Measurements from ENCODE around the gene FAM241A. TPM values are rescaled to one million over a fixed set of nuclear protein-coding genes. Genes with fewer than 3 reads are reported as not detected.
"Not testable (repeated sequence)": the region's sequence is repeated elsewhere in the genome, so short reads cannot be mapped to it uniquely, and the experiment has no call there.

Gene FAM241A
- total and polyA plus RNA-seq, 2 donors: 3.9 to 4.7 TPM

GRCh38 chr4:112196461-112196860 lies 51.2 kb downstream of the FAM241A start:
- no peak overlapping the region for H3K4me3 ChIP-seq (ENCODE audit: low read depth, low read length)
- peaks cover 1% of the 10 kb centered on the region for H3K36me3 ChIP-seq (ENCODE audit: insufficient read depth)
- no peaks in the 10 kb centered on the region for H3K4me1 ChIP-seq (ENCODE audit: insufficient read depth)
- 35% methylated on average over 1 of the region's 1 CpG for WGBS
- H3K27ac ChIP-seq (ENCODE audit: low read depth): no peak overlapping the region
- DNase-seq (ENCODE audit: extremely low spot score): no peak

GRCh38 chr4:112199041-112199440 lies 53.8 kb downstream of the FAM241A start:
- Histone ChIP-seq H3K4me3 (ENCODE audit: low read depth, low read length) (no peak overlapping the region), H3K27ac (ENCODE audit: low read depth) (no peak overlapping the region), H3K36me3 (ENCODE audit: insufficient read depth) (peaks cover 1% of the 10 kb centered on the region), H3K4me1 (ENCODE audit: insufficient read depth) (no peaks in the 10 kb centered on the region)
- WGBS: 78% methylated on average over 1 of the region's 1 CpG
- DNase-seq (ENCODE audit: extremely low spot score): no peak

GRCh38 chr4:112201915-112202505 lies 56.8 kb downstream of the FAM241A start:
- no peak for DNase-seq (ENCODE audit: extremely low spot score)
- H3K27ac ChIP-seq (ENCODE audit: low read depth): no peak overlapping the region
- 57% methylated on average over 4 of the region's 4 CpGs for WGBS

GRCh38 chr4:112203593-112203992 lies 58.3 kb downstream of the FAM241A start:
- Histone ChIP-seq H3K36me3 (ENCODE audit: insufficient read depth) (no peaks in the 10 kb centered on the region), H3K4me3 (ENCODE audit: low read depth, low read length) (no peak overlapping the region), H3K27ac (ENCODE audit: low read depth) (no peak overlapping the region), H3K4me1 (ENCODE audit: insufficient read depth) (no peaks in the 10 kb centered on the region)
- no peak for DNase-seq (ENCODE audit: extremely low spot score)
- WGBS: 89% methylated on average over 1 of the region's 1 CpG

More at GRCh38 chr4:112201915-112202505, 56.8 kb downstream of the FAM241A start:
- Histone ChIP-seq H3K4me3 (ENCODE audit: low read depth, low read length) (no peak overlapping the region), H3K4me1 (ENCODE audit: insufficient read depth) (no peaks in the 10 kb centered on the region), H3K36me3 (ENCODE audit: insufficient read depth) (no peaks in the 10 kb centered on the region)

GRCh38 chr4:112206431-112206830 lies 61.2 kb downstream of the FAM241A start:
- H3K4me1 ChIP-seq (ENCODE audit: insufficient read depth): no peaks in the 10 kb centered on the region
- WGBS: 63% methylated on average over 2 of the region's 2 CpGs
- no peak overlapping the region for H3K27ac ChIP-seq (ENCODE audit: low read depth)
- DNase-seq (ENCODE audit: extremely low spot score): no peak
- H3K4me3 ChIP-seq (ENCODE audit: low read depth, low read length): no peak overlapping the region
- no peaks in the 10 kb centered on the region for H3K36me3 ChIP-seq (ENCODE audit: insufficient read depth)

GRCh38 chr4:112208137-112209095 lies 63.2 kb downstream of the FAM241A start:
- WGBS: 89% methylated on average over 7 of the region's 7 CpGs
- DNase-seq (ENCODE audit: extremely low spot score): not testable (repeated sequence)

GRCh38 chr4:112210777-112211176 lies 65.5 kb downstream of the FAM241A start:
- DNase-seq (ENCODE audit: extremely low spot score): no peak
- H3K27ac ChIP-seq (ENCODE audit: low read depth): no peak overlapping the region
- WGBS: 76% methylated on average over 1 of the region's 1 CpG
- no peaks in the 10 kb centered on the region for H3K4me1 ChIP-seq (ENCODE audit: insufficient read depth)
- no peaks in the 10 kb centered on the region for H3K36me3 ChIP-seq (ENCODE audit: insufficient read depth)
- H3K4me3 ChIP-seq (ENCODE audit: low read depth, low read length): no peak overlapping the region

More at GRCh38 chr4:112208137-112209095, 63.2 kb downstream of the FAM241A start:
- not testable (repeated sequence) for H3K4me3 ChIP-seq (ENCODE audit: low read depth, low read length); H3K36me3 ChIP-seq (ENCODE audit: insufficient read depth); H3K27ac ChIP-seq (ENCODE audit: low read depth); H3K4me1 ChIP-seq (ENCODE audit: insufficient read depth)

- Histone ChIP-seq H3K4me3 (ENCODE audit: low read depth, low read length) (no peak overlapping the region), H3K27ac (ENCODE audit: low read depth) (no peak overlapping the region), H3K36me3 (ENCODE audit: insufficient read depth) (no peaks in the 10 kb centered on the region), H3K4me1 (ENCODE audit: insufficient read depth) (no peaks in the 10 kb centered on the region)
- no peak for DNase-seq (ENCODE audit: extremely low spot score)
- WGBS: 79% methylated on average over 2 of the region's 2 CpGs
These were observed 67.8 kb downstream of the FAM241A start for GRCh38 chr4:112213091-112213490.

GRCh38 chr4:112213856-112214255 lies 68.6 kb downstream of the FAM241A start:
- Histone ChIP-seq H3K4me3 (ENCODE audit: low read depth, low read length) (no peak overlapping the region), H3K4me1 (ENCODE audit: insufficient read depth) (no peaks in the 10 kb centered on the region), H3K36me3 (ENCODE audit: insufficient read depth) (no peaks in the 10 kb centered on the region), H3K27ac (ENCODE audit: low read depth) (no peak overlapping the region)
- no peak for DNase-seq (ENCODE audit: extremely low spot score)
- WGBS: 66% methylated on average over 3 of the region's 3 CpGs

GRCh38 chr4:112214390-112215264 lies 69.4 kb downstream of the FAM241A start:
- Histone ChIP-seq H3K4me3 (ENCODE audit: low read depth, low read length) (no peak overlapping the region), H3K4me1 (ENCODE audit: insufficient read depth) (no peaks in the 10 kb centered on the region), H3K27ac (ENCODE audit: low read depth) (no peak overlapping the region), H3K36me3 (ENCODE audit: insufficient read depth) (no peaks in the 10 kb centered on the region)
- DNase-seq (ENCODE audit: extremely low spot score): no peak

GRCh38 chr4:112219826-112220366 lies 74.6 kb downstream of the FAM241A start:
- no peak for DNase-seq (ENCODE audit: extremely low spot score)
- H3K4me3 ChIP-seq (ENCODE audit: low read depth, low read length): no peak overlapping the region
- no peaks in the 10 kb centered on the region for H3K4me1 ChIP-seq (ENCODE audit: insufficient read depth)
- H3K27ac ChIP-seq (ENCODE audit: low read depth): no peak overlapping the region
- 92% methylated on average over 7 of the region's 7 CpGs for WGBS
- no peaks in the 10 kb centered on the region for H3K36me3 ChIP-seq (ENCODE audit: insufficient read depth)

- H3K36me3 ChIP-seq (ENCODE audit: insufficient read depth): no peaks in the 10 kb centered on the region
- no peak for DNase-seq (ENCODE audit: extremely low spot score)
- WGBS: 97% methylated on average over 43 of the region's 43 CpGs
- no peak overlapping the region for H3K4me3 ChIP-seq (ENCODE audit: low read depth, low read length)
- H3K27ac ChIP-seq (ENCODE audit: low read depth): no peak overlapping the region
- H3K4me1 ChIP-seq (ENCODE audit: insufficient read depth): no peaks in the 10 kb centered on the region
These were observed 77.1 kb downstream of the FAM241A start for GRCh38 chr4:112222219-112222955.

- Histone ChIP-seq H3K4me1 (ENCODE audit: insufficient read depth) (no peaks in the 10 kb centered on the region), H3K36me3 (ENCODE audit: insufficient read depth) (no peaks in the 10 kb centered on the region), H3K4me3 (ENCODE audit: low read depth, low read length) (no peak overlapping the region), H3K27ac (ENCODE audit: low read depth) (no peak overlapping the region)
- WGBS: 47% methylated on average over 4 of the region's 4 CpGs
- DNase-seq (ENCODE audit: extremely low spot score): no peak
These were observed 79.9 kb downstream of the FAM241A start for GRCh38 chr4:112225157-112225556.
